Measurements from ENCODE around the gene GNG7.

DNA sequence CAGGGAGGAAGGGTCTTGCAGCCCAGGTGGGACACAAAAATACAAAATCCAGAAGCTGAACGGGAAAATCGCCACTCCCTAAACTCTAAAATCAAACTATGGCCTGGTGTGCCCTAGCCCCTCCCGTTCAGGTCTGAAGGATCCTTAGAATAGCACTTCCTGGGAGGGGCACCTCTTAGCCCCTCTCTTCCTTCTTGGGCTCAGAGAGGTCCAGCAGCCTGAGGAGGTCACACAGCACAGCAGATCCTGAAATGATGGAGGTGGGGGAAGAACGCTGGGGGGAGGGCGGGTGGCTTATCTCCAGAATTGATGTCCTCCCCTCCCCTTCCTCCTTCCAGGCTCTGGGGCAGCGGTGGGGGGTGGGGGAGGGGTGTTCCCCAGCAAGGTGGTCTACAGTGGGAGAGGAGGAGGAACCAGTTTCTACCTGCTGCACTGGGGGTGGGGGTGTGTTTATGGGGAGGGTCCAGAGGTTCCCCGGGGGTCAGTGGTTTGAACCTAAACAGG lies 16.8 kb upstream of the GNG7 start:
- TF ChIP-seq, protein P1, sequence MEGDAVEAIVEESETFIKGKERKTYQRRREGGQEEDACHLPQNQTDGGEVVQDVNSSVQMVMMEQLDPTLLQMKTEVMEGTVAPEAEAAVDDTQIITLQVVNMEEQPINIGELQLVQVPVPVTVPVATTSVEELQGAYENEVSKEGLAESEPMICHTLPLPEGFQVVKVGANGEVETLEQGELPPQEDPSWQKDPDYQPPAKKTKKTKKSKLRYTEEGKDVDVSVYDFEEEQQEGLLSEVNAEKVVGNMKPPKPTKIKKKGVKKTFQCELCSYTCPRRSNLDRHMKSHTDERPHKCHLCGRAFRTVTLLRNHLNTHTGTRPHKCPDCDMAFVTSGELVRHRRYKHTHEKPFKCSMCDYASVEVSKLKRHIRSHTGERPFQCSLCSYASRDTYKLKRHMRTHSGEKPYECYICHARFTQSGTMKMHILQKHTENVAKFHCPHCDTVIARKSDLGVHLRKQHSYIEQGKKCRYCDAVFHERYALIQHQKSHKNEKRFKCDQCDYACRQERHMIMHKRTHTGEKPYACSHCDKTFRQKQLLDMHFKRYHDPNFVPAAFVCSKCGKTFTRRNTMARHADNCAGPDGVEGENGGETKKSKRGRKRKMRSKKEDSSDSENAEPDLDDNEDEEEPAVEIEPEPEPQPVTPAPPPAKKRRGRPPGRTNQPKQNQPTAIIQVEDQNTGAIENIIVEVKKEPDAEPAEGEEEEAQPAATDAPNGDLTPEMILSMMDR (IDR thresholded peaks at IDR 0.05; ENCODE audit: borderline replicate concordance, extremely low read depth, low read length, poor library complexity, severe bottlenecking), result no peak
- TF ChIP-seq EZH2 (IDR thresholded peaks at IDR 0.05; ENCODE audit: borderline replicate concordance, low read depth, low read length, severe bottlenecking), result no peak
